ENCODE data around the gene PFDN4. TPM values are rescaled to one million over a fixed set of nuclear protein-coding genes. Genes with fewer than 3 reads are reported as not detected.
"Not testable (repeated sequence)": the region's sequence is repeated elsewhere in the genome, so short reads cannot be mapped to it uniquely, and the experiment has no call there.

Gene PFDN4
- total RNA-seq, 2 donors from 2014 or later = 48.2 to 101 TPM

GRCh38 chr20:54231036-54231435 is 23.1 kb downstream of the PFDN4 start:
- H3K36me3 ChIP-seq = no peaks in the 10 kb centered on the region

GRCh38 chr20:54234991-54235390 is 27.1 kb downstream of the PFDN4 start:
- no peak overlapping the region for H3K27ac ChIP-seq
- H3K36me3 ChIP-seq = no peaks in the 10 kb centered on the region
- DNase-seq (ENCODE audit: low spot score) = no peak
- no peaks in the 10 kb centered on the region for H3K27me3 ChIP-seq
- no peak overlapping the region for H3K4me3 ChIP-seq
- H3K4me1 ChIP-seq = no peaks in the 10 kb centered on the region
- H3K9me3 ChIP-seq = no peaks in the 10 kb centered on the region
- TF ChIP-seq, protein P1, sequence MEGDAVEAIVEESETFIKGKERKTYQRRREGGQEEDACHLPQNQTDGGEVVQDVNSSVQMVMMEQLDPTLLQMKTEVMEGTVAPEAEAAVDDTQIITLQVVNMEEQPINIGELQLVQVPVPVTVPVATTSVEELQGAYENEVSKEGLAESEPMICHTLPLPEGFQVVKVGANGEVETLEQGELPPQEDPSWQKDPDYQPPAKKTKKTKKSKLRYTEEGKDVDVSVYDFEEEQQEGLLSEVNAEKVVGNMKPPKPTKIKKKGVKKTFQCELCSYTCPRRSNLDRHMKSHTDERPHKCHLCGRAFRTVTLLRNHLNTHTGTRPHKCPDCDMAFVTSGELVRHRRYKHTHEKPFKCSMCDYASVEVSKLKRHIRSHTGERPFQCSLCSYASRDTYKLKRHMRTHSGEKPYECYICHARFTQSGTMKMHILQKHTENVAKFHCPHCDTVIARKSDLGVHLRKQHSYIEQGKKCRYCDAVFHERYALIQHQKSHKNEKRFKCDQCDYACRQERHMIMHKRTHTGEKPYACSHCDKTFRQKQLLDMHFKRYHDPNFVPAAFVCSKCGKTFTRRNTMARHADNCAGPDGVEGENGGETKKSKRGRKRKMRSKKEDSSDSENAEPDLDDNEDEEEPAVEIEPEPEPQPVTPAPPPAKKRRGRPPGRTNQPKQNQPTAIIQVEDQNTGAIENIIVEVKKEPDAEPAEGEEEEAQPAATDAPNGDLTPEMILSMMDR (IDR thresholded peaks at IDR 0.05) = no peak

More at GRCh38 chr20:54231036-54231435, 23.1 kb downstream of the PFDN4 start:
- TF ChIP-seq, protein P1 (IDR thresholded peaks at IDR 0.05) = no peak
- DNase-seq (ENCODE audit: low spot score) = no peak
- H3K27me3 ChIP-seq = no peaks in the 10 kb centered on the region
- no peak overlapping the region for H3K27ac ChIP-seq
- no peak overlapping the region for H3K4me3 ChIP-seq
- no peaks in the 10 kb centered on the region for H3K4me1 ChIP-seq
- no peaks in the 10 kb centered on the region for H3K9me3 ChIP-seq

DNA sequence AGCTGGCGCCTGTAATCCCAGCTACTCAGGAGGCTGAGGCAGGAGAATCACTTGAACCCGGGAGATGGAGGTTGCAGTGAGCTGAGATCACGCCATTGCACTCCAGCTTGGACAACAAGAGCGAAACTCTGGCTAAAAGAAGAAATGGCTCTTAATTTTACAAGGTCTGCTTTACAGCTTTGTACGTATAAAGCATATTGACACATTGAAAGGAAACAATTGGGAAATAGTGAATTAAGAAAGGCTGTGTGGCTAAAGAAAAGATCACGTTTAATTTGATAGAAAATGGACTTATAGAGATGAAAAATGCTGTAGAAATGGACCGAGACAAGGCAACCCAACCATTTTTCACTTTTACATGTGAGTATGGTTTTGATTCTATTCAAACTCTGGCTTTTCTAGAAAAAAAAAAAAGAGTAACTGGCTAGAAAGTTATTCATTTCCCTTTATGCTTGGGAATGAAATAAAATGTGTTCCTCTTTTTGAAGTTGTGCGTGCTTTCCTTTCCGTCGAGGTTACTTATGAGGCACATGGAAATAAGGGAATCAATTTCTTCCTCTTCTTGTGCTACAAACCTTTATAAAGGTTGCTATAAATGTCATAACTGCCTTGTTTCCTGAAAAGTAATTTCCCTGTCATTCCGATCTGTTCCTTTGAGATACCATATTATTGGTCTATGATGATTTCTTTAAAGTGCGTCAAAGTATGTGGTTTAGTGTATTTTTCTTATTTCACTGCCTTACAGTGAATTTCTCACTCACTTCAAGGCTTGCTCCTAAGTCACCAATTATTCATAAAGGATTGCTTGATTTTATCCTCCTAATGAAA is 29.4 kb downstream of the PFDN4 start:
- TF ChIP-seq, protein P1 (IDR thresholded peaks at IDR 0.05) = no peak
- Histone ChIP-seq H3K27me3 (no peaks in the 10 kb centered on the region), H3K9me3 (no peaks in the 10 kb centered on the region), H3K27ac (no peak overlapping the region), H3K4me1 (no peaks in the 10 kb centered on the region), H3K36me3 (no peaks in the 10 kb centered on the region), H3K4me3 (no peak overlapping the region)
- DNase-seq (ENCODE audit: low spot score) = no peak

DNA sequence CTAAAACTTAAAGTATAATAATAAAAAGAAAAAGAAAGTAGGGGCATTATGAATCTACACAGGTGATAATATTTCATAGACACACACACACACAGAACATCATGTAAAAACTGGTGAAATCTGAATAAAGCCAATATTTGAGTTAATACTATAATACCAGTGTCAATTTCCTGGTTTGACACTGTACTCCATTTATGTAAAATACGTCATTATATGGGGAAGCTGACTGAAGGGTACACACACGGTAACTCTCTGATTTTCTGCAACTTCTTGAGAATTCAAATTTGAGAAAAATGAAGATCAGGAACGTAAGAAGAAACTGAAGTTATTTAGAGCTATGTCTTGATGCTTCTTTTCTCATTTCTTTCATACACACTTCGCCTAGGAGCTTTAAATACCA is 36.2 kb downstream of the PFDN4 start:
- no peak for DNase-seq (ENCODE audit: low spot score)

DNA sequence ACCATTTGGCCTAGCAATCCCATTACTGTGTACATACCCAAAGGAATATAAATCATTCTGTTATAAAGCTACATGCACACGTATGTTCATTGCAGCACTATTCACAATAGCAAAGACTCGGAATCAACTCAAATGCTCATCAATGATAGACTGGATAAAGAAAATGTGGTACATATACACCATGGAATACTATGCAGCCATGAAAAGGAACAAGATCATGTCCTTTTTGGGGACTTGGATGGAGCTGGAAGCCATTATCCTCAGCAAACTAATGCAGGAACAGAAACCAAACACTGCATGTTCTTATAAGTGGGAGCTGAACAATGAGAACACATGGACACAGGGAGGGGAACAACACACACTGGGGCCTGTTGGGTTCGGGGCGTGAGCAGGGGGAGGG is 40.8 kb downstream of the PFDN4 start:
- H3K27ac ChIP-seq; H3K36me3 ChIP-seq; H3K4me1 ChIP-seq; H3K27me3 ChIP-seq; DNase-seq (ENCODE audit: low spot score); H3K4me3 ChIP-seq; H3K9me3 ChIP-seq: not testable (repeated sequence)

More for the DNA sequence above, 36.2 kb downstream of the PFDN4 start:
- Histone ChIP-seq H3K27me3 (no peaks in the 10 kb centered on the region), H3K9me3 (no peaks in the 10 kb centered on the region), H3K4me1 (no peaks in the 10 kb centered on the region), H3K36me3 (no peaks in the 10 kb centered on the region), H3K4me3 (no peak overlapping the region), H3K27ac (no peak overlapping the region)
- TF ChIP-seq, protein P1 (IDR thresholded peaks at IDR 0.05) = no peak

GRCh38 chr20:54250691-54251090 is 42.8 kb downstream of the PFDN4 start:
- no peak for DNase-seq (ENCODE audit: low spot score)
- H3K36me3 ChIP-seq = no peaks in the 10 kb centered on the region
- no peaks in the 10 kb centered on the region for H3K27me3 ChIP-seq
- H3K4me3 ChIP-seq = no peak overlapping the region
- H3K4me1 ChIP-seq = no peaks in the 10 kb centered on the region
- TF ChIP-seq, protein P1 (IDR thresholded peaks at IDR 0.05) = no peak
- no peak overlapping the region for H3K27ac ChIP-seq
- no peaks in the 10 kb centered on the region for H3K9me3 ChIP-seq
